Measurements from ENCODE around the gene PGM5. TPM values are rescaled to one million over a fixed set of nuclear protein-coding genes. Genes with fewer than 3 reads are reported as not detected.

Gene PGM5
- total RNA-seq, 1 donor from 2014 or later = 70.9 TPM

DNA sequence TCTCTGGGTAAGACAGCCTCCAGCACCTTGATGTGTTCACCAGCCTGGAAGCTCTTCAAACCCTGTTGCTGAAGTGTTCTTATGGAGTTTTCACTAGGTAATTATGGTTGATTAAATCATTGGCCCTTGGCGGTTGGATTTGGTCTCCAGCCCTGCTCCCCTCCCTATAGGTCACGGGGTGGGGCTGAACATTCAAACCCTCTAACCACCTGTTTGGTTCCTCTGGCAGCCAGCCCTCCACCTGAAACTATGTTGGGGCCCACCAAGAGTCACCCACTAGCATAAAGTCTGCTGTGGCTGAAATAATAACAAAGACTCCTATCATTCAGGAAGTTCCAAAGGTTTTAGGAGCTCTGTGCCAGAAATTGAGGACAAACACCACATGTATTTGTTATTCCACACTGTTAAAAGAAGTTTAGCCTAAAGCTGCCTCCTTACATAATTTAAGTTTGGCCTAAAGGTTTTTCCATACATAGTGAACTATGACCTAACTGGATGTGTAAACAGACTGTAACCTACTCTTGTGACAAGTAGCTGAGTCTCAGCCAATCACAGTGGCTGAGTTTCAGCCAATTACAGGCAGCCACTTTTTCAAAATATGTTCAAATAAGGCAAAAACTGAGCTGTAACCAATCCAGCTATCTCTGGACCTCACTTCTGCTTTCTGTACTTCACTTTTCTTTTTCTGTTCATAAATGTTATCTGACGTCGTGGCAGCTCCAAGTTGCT is 149.4 kb downstream of the PGM5 start:
- H3K4me3 ChIP-seq = no peak overlapping the region
- no peaks in the 10 kb centered on the region for H3K36me3 ChIP-seq
- DNase-seq (ENCODE audit: low spot score in 2 of 2) = no peak
- H3K4me1 ChIP-seq = peaks cover 0 to 35% of the 10 kb centered on the region in 2 donors
- no peaks in the 10 kb centered on the region for H3K27me3 ChIP-seq
- intact Hi-C loops (cut with DNase I) = no loop called here
- TF ChIP-seq, protein P1, sequence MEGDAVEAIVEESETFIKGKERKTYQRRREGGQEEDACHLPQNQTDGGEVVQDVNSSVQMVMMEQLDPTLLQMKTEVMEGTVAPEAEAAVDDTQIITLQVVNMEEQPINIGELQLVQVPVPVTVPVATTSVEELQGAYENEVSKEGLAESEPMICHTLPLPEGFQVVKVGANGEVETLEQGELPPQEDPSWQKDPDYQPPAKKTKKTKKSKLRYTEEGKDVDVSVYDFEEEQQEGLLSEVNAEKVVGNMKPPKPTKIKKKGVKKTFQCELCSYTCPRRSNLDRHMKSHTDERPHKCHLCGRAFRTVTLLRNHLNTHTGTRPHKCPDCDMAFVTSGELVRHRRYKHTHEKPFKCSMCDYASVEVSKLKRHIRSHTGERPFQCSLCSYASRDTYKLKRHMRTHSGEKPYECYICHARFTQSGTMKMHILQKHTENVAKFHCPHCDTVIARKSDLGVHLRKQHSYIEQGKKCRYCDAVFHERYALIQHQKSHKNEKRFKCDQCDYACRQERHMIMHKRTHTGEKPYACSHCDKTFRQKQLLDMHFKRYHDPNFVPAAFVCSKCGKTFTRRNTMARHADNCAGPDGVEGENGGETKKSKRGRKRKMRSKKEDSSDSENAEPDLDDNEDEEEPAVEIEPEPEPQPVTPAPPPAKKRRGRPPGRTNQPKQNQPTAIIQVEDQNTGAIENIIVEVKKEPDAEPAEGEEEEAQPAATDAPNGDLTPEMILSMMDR (IDR thresholded peaks at IDR 0.05) = no peak
- H3K27ac ChIP-seq = peak overlapping the region; percentile 86 to 88
- H3K9me3 ChIP-seq = no peaks in the 10 kb centered on the region

DNA sequence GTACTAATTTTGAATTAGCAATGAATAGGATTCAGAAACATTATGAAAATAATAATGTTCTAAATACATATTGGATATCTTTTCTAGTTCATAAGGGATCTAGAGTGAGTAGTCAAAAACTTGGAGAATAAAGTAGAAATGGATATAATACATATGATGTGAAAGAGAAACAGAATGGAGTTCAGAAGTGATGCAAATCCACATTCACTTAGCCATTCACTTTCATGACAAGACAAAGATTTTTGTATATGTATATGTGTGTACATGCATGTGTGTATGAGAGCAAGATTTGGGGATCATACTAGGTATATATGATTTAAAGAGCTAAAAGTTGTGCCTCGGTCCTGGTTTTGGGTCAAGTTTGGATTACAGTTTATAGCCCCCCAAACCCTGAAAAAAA is 150.1 kb downstream of the PGM5 start:
- TF ChIP-seq, protein P1 (IDR thresholded peaks at IDR 0.05) = no peak
- Histone ChIP-seq H3K9me3 (no peaks in the 10 kb centered on the region), H3K36me3 (no peaks in the 10 kb centered on the region), H3K4me3 (no peak overlapping the region), H3K27ac (peak overlapping the region; percentile 86 to 88), H3K27me3 (no peaks in the 10 kb centered on the region), H3K4me1 (peaks cover 0 to 30% of the 10 kb centered on the region in 2 donors)
- intact Hi-C loops (cut with DNase I) = no loop called here
- no peak for DNase-seq (ENCODE audit: low spot score in 2 of 2)

DNA sequence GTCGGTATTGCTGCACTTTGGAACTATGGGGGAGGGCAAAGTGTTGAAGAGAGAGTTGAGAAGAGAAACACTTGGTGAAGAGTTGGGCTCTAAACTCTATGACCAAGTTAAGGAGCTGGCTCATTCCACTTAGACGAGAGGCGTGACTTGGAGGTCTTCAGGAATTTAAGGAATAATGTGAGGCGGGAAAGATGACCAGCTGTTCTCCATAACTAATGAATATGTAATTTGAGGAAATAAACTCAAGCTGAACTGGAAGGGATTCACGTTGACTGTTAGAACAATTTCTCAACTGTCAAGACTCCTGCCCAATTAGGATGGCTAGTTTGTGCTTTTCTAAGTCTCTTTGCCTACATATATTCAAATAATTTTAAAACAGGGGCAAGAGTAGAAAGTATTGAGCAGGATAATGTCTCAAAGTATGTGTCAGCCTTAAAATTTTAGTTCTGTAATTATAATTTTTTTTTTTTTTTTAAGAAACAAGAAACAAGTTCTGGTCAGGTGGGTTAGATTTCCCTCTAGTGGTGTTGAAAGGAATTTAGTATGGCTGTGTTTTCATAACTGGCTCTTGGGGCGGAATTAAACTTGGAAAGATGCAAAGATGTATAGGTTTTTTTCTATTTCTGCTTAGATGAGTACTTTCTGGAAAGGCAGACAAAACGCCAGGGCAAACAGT is 150.9 kb downstream of the PGM5 start:
- H3K4me1 ChIP-seq = peaks cover 0 to 23% of the 10 kb centered on the region in 2 donors
- H3K36me3 ChIP-seq = peaks cover 0 to 5% of the 10 kb centered on the region in 2 donors
- H3K4me3 ChIP-seq = no peak overlapping the region
- TF ChIP-seq, protein P1 (IDR thresholded peaks at IDR 0.05) = peak; percentile 58 to 80 (median 78)
- DNase-seq (ENCODE audit: low spot score in 2 of 2) = no peak
- H3K27me3 ChIP-seq = no peaks in the 10 kb centered on the region
- intact Hi-C loops (cut with DNase I) = no loop called here
- no peaks in the 10 kb centered on the region for H3K9me3 ChIP-seq
- peak overlapping the region; percentile 86 to 88 for H3K27ac ChIP-seq

DNA sequence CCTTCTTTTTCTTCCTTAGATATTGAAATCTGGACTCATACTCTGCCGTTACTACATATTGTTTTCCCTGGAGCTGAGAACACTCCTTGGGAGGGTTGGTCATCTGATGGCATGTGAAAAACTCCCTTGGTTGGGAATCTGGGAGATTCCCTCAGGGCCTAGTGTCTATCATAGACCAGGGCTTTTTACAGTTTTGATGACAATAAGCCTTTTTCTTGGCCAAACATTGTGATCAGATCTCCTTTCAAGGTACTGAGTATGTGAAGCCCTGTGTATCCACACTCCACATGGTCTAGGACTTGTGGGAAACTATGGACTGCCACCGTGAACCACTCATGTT is 151.4 kb downstream of the PGM5 start:
- Histone ChIP-seq H3K27me3 (no peaks in the 10 kb centered on the region), H3K36me3 (peaks cover 0 to 5% of the 10 kb centered on the region in 2 donors), H3K27ac (peak overlapping the region; percentile 86 to 88), H3K9me3 (no peaks in the 10 kb centered on the region), H3K4me3 (no peak overlapping the region), H3K4me1 (peaks cover 0 to 19% of the 10 kb centered on the region in 2 donors)
- intact Hi-C loops (cut with DNase I) = no loop called here
- DNase-seq (ENCODE audit: low spot score in 2 of 2) = no peak
- TF ChIP-seq, protein P1 (IDR thresholded peaks at IDR 0.05) = no peak

DNA sequence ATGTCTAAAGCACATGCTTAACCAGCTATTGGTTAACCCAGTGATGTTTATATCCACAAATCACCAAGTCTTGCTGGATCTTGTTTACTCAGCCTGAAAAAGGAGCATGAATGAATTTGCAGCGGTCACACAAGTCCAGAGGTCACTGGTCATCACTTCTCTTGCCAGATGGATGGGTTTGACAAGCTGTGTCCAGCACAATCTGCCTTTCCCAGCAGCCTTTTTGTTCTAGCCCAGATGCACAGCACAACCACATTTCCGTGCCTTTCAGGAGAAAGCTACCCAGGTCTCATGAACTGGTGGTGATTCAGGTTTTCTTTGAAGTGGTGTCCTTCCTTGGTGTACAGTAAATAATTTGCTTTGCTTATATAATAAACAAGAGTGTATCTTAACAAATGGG is 152.1 kb downstream of the PGM5 start:
- intact Hi-C loops (cut with DNase I) = no loop called here
- H3K27ac ChIP-seq = peak overlapping the region; percentile 86 to 88
- DNase-seq (ENCODE audit: low spot score in 2 of 2) = no peak
- peaks cover 0 to 5% of the 10 kb centered on the region in 2 donors for H3K36me3 ChIP-seq
- no peak overlapping the region for H3K4me3 ChIP-seq
- no peaks in the 10 kb centered on the region for H3K27me3 ChIP-seq
- H3K4me1 ChIP-seq = peaks cover 0 to 19% of the 10 kb centered on the region in 2 donors
- no peaks in the 10 kb centered on the region for H3K9me3 ChIP-seq
- TF ChIP-seq, protein P1 (IDR thresholded peaks at IDR 0.05) = no peak
